Dedifferentiated amniotic fluid mesenchymal stem cell (primary cell): ENCODE results near the gene SEC24B.
"Not testable (repeated sequence)": the region's sequence is repeated elsewhere in the genome, so short reads cannot be mapped to it uniquely, and the experiment has no call there.

Experiments
- DNase-seq: peaks from one replicate; pipeline ENCODE4 v3.0.0-alpha.2; 2016; ENCODE audit errors: extremely low spot score

SEC24B gene

DNA sequence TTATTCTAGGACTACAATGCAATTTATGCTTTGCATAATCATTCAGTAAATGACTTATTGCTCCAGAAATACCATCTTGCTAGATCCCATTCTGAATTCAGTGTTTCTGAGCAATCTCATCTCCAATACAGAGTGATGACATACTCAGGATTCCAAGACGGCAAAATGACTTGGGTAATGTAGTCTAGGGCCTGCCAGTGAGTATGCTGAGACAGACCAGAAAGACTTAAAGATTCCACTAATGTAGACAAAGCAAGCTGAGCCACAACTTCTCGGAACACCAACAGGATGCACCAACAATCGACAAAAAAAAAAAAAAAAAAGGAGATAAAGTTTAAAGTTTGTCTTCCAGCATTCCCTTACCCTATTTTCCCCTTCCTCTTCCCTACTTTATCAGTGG lies 919 bp upstream of the SEC24B start:
- DNase-seq, result peak; percentile 69

DNA sequence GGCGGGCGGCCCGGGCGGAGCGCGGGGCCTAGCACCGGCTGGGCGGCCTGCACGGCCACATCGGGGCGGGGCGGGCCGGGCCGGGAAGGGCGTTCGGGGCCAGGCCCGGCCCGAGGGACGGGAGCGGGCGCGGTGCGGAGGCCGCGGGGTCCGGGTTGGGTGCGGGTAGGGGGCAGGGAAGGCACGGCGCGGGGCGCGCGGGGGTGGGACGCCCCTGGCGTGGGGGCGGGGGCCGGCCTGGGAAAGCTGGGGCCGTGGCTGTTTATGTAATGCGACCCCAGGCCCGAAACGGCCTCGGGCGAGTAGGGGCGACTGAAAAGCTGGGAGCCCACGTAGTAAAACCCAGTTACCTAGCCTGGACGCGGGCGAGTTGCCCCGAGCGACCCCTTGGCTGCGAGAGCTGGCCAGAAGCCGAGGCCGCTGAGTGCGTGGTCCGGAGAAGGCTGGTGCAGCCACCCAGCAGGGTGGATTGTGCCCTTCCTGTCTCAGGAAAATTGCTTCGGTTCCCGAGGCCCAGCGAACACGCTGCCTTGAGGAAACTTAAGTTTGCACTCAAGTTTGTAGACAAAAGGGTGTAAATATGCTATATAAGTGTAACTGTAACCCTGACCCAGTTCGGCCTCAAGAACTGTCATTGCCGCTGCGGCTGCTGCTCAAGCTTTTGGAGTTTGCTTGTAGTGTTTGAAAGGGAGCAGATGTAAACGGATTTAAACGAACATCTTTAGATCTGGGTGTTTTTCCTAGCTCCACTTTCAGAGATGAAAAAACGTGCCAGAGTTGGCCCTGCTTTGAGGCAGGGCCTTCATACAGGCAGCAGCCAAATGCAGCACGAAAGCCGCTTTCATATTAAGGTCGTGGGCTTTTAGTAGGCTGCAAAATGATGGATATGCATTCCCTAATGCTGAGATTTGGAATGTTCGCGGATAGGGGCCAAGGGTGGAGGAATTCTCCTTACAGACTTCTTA lies 674 bp downstream of the SEC24B start:
- peak; percentile 27 for DNase-seq

DNA sequence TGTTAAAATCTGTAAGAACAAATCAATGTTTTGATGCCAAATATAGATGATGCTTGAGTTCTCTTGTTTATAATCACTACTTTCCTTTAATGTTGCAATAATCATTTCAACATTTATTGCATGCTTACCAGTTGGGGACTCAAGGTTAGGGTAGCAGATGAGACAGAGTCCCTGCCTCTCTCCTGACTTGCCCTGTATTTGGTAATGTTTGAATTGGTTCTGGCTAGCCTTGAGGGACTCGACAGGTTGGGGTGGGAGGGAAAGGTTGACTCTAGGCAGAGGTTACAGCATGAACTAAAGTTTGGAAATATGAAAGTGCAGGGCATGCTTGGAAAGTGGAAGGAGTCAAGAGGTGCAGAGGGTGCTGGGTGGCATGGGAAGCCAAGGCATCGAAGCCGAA lies 2.0 kb downstream of the SEC24B start:
- no peak for DNase-seq

DNA sequence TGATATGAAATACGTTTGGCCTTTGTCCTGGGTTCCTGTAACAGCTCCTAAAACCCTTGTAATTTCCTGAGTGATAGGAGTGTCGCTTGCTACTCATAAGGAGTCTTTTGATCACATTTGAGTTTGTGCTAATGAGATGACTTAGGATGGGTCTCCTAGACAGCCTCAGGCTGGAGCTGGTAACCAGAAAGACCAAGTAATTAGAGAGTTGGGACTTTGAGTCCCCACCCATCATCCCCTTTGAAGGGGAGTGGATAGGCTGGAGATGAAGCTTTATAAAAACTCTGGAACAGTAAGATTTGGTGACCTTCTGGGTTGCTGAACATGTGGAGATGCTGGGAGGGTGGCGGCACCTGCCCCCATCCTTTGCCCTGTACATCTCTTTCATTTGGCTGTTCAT lies 2.9 kb downstream of the SEC24B start:
- no peak for DNase-seq

DNA sequence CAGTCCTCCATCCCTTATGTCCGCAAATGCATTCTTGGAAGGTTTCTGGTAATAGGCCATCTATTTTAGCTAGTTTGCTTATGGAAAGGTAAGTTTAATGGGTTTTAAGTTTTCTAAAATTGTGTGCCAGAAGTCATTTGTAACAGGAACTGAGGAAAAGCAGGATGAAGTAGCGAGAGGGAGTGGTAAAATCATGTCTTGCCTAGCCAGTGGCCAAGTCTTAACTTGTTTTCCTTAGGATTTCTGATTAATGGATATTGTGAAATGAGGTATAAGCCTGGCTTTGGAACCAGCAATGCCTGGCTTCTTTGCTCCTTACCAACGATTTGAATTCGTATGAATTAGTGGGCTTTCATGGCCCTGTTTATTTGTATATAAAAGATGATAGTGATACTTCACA lies 7.3 kb downstream of the SEC24B start:
- DNase-seq, result no peak

DNA sequence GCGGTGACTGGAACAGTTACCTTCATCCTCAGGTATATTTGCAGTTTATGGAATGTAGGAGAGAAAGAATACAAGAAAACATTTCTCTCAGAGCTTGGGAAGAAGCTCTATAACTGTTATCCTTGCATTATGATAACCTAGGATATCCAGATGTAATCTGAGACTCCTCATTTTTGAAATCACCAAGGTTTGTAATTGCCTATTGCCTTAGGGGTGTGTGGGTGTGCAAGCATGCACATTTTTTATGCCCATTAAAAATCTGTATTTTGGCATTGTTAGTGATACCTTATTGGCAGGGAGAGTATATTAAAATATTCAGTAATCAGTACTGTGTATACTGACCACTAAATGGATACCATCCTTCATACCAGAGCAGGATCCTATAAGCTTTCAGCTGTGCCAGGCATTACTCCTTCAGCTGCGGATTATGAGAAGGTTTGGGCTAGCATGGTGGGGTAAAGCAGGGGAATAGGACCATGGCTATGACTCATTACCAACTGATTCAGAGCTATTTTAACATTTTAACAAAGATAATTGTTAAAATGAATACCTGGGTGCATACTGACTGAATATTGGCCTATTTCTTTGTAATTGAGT lies 8.3 kb downstream of the SEC24B start:
- DNase-seq, result no peak

DNA sequence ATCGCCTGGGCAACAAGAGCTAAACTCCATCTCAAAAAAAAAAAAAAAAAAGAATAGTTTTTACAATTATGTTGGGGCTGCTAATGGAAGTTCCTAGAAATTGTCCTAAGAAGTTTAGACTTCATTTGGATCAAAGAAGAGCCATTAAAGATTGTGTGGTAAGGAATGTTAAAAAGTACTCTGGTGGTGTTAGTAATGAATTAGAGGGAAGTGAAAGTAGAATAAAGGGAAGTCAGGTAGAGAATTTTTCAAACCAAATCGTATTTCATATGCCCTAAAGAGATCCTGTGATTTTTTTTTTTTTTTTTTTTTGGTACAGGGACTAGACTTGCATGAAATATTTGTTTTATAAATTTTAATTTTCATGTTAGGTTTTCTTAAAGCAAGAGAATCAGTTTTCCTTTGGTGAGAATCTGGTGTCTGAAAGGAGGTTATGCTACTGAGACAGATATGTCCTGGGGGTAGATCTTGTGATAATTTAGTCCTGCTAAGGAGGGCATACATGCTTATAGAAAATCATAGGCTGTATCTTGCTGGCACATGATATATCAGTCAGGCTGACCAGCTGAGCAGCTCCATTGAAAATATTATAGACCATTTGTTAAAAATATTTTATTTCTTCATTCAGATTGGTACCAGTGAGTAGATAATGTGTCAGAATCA lies 10.7 kb downstream of the SEC24B start:
- no peak for DNase-seq

DNA sequence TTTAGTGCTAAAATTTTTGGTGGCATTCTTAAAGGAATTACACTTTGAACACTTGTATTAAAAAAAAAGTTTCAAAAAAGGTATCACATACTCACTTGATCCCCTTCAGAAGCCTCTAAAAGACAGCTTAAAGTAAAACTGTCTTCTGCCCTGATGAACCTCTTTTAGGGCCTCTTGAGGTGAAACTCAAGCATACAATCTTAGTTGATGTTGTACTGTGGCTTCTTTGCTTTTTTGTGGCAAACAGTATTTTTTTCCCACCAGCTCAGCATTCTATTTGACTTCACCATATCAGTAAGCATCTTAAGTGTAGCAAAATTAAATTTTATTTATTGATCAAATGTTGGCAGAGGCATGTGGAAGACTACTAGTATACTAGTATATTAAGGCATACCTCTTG lies 13.7 kb downstream of the SEC24B start:
- DNase-seq, result no peak

DNA sequence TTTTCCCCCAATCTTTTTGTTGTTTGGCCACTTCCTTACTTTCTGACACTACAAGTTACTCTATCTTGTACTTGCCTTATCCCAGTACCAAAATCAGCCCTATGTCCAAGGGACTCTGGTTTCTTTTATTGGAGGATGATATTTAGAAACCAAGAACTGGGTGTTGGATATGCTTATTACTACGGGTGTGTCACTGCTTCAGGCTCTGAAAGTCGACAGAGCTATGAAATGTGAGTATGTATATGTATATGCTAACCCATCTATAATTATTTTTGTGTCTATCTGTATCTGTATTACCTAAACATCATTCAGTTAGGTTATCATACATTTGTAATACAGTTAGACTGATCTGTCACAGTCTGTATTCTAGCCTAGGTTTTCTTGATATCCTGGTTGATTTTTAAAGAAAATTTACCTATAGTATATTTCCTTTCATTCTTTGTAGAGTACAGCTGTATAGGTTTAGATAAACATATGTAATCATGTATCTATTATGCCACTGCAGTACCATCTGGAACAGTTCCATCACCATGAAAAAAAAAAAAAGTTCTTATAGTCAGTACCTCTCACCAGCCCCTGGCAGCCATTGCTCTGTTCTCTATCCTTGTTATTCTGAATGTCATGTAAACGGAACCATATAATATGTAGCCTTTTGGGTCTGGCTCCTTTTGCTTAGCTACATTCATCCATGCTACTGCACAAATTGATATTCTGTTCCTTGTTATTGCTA lies 18.1 kb downstream of the SEC24B start:
- no peak for DNase-seq

DNA sequence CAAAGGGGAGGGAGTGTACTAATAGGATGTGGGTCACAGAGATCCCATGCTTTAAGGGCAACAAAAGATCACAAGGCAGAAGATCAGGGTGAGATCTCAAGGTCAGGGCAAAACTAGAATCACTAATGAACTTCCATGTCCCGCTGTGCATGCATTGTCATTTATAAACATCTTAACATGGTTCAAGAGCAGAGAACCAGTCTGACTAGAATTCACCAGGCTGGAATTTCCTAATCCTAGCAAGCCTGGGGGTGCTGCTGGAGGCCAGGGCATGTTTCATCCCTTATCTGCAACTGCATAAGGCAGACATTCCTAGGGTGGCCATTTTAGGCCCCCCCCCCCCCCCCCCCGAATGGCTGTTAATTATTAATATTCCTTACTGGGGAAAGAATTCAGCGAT lies 19.5 kb downstream of the SEC24B start:
- DNase-seq, result not testable (repeated sequence)

DNA sequence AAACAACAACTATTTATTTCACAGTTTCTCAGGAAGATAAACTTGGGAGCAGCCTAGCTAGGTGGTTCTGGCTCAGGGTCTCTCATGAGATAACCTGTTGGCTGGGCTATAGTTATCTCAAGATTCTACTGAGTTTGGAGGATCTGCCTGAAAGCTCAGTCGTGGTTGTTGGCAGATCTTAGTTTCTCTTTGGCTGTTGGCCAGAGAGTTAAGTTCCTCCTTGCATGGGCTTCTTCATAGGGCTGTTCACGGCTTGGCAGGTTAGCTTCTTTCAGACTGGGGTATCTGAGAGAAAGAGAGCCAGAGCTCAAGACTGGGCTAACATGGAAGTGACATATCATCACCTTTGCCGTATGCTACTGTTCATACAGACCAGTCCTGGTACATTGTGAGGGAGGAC lies 28.7 kb downstream of the SEC24B start:
- DNase-seq, result no peak

DNA sequence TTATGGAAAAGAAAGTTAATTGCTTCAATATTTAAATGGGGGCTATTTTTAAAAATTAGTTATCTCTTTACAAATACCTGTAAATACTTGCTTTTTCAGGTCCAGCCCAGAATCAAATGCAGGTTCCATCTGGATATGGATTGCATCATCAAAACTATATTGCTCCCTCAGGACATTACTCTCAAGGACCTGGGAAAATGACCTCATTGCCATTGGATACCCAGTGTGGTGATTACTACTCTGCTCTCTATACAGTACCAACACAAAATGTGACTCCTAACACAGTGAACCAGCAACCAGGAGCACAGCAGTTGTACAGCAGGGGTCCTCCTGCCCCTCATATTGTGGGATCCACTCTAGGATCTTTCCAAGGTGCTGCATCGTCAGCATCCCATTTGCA lies 29.2 kb downstream of the SEC24B start:
- DNase-seq, result no peak

DNA sequence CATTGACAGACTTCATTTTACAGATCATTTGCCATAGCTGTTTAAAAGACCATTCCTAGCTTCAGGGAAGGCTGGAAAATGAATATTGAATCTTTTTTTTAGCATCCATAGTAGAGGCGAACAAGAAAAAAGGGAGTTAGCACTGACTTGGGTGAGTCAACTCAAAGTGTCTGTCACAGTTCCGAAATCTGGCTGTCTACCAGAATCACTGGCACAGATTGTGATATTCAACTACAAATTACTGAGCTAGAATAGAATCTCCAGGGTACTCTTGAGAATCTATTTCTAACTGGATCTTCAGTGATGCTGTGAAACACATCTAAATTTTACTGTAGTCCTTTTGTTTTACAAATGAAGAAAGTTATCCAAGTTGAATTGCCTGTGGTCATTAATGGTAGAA lies 31.5 kb downstream of the SEC24B start:
- DNase-seq, result no peak

DNA sequence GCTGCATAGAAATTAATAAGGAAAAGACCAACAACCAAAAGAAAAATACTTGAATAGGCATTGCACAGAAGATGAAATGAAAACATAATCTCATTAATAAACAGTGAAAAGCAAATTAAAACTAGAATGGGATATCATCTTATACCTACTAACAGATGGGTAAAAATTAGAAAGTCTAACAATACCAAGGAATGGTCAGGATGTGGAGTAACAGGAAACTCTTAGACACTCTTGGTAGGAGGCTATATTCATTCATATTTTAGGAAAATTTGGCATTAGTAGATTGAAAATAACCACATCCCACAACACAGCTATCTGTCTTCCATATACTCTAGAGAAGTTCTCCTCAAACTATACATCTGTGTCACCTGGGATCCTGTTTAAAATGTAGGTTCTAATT lies 36.3 kb downstream of the SEC24B start:
- no peak for DNase-seq

DNA sequence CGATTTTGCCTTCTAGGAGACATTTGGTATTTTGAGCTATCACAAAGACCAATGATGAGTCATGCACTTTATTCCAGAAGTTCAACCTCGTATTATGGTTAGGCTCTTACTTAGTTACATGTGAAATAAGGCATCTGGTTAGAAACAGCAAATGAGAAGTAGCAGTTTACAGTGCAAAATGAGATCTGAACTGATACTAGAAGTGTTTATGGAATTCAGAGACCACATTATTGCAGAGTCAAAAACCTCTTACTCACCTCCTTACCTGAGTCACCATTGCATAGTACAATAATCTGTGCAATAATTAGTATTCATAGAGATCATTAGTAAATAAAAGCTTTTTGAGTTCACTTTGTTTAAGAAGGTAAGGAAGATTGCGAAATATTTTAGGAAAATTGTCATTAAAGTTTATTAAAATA lies 38.7 kb downstream of the SEC24B start:
- DNase-seq, result peak; percentile 15

DNA sequence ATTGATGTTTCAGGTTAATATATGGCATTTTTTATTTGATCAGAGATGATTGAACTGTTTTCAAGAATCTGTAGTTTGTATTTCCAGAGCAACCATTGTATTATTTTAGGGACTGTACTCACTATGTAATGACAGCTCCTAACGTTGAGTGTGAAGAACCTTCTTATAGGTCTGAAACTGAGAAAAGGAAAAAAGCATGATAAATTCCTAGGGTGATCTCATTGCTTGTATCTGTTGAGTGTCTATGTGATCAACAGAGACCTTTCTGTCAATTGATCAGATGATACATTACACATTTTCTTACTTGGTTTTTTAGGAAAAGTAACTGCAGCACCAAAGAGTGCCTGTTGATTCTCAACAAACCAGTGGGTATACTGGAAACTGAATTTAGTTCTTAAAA lies 40.2 kb downstream of the SEC24B start:
- no peak for DNase-seq

DNA sequence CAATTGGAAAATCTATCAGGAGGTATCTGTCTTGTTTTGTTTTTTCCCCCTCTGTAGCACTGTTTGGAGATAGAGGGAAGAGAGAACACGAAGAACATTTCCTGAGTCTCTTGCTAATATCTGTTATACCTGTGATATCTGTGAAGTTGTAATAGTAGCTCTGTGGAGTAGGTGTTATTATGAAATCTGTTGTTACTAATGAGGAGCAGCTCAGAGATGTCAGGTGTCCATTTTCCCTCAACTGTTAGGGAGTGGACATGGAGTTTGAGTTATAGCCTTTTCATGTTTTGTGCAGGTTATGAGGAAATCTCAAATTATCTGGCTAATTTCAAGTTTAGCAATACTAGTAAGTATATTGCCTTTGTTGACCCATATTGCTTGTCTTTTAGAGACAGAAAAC lies 52.4 kb downstream of the SEC24B start:
- no peak for DNase-seq

DNA sequence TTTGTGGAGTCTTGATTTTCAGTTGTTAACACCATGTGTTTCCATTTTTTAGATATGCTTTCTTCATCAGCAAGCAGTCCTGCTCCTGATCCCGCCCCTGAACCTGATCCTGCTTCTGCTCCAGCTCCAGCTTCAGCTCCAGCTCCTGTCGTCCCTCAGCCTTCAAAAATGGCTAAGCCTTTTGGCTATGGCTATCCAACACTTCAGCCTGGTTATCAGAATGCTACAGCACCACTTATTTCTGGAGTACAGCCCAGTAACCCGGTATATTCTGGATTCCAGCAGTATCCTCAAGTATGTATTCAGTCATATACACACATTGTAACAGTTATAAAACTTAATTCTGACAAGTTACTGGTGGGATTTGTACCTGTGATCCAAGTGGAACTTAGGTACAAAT lies 60.9 kb downstream of the SEC24B start:
- no peak for DNase-seq

DNA sequence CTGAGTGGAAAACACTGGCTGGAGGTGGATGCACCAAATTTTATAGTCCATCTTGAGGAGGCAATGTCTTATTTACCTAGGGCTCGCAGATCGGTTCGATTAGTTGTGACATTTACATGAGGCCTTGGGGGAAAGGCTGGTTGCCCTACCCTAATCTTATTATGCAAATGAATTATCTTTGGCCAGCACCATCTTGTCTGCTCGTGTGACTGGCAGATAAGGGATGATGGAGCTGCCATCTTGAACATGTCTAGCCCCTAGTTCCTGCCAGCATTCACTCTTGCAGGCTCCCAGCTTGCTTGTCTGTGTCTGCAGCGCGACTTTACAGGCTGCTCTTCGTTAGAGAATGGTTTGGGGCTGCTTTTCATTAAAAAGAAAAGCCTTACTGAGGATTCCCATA lies 61.9 kb downstream of the SEC24B start:
- DNase-seq, result no peak

DNA sequence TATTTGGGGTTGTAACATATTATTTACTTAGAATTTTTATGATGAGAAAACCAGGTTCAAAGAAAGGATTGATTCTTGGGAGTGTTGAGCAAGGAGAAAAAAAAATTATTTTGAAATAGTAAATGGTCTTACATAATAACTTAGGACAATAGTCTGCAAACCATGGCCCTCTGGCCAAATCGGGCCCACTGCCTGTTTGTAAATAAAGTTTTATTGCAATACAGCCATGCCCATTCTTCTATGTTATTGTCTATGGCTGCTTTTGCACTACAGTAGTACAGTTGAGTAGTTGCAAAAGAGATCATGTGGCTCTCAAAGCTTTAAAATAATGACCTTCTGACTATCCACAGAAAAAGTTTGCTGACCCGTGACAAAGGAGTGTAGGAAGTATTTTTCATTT lies 63.3 kb downstream of the SEC24B start:
- no peak for DNase-seq

DNA sequence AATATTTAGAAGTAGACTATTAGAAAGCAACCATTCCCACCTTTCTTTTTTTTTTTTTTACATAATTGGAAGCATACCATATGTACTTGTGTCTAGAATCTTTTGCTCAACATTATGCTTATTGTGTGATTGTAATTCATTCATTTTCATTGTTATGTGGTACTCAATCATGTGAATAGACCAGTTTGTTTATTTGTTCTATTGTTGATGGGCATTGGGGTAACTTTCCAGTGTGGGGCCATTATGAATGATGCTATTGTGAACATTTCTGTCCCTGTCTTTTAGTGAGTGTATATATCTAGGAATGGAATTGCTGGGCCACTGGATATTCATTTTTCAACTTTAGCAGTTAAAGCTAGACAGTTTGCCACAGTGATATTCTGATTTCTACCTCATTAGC lies 63.9 kb downstream of the SEC24B start:
- no peak for DNase-seq

DNA sequence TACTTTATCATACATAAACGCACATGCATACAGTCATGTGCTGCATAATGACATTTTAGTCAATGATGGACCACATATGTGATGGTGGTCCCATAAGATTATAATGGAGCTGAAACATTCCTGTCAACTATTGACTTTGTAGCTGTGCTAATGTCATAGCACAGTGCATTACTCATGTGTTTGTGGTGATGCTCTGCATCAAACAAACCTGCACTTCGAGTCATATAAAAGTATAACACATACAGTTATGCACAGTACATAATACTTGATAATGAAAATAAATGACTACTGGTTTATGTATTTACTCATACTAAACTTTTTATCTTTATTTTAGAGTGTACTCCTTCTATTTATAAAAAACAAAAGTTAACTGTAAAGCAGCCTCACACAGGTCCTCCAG lies 65.9 kb downstream of the SEC24B start:
- no peak for DNase-seq
